GM12874 (cell line): ENCODE measurements around the gene MBOAT7.

ENCODE experiments used
- TF ChIP-seq, protein P1 (sequence below): IDR thresholded peaks from 2 replicates; pipeline ENCODE4 v1.5.1; 2011; ENCODE audit warnings: low read depth, mild to moderate bottlenecking, control low read depth, low read length, moderate library complexity; ENCODE audit not compliant: insufficient read depth

Gene MBOAT7

DNA sequence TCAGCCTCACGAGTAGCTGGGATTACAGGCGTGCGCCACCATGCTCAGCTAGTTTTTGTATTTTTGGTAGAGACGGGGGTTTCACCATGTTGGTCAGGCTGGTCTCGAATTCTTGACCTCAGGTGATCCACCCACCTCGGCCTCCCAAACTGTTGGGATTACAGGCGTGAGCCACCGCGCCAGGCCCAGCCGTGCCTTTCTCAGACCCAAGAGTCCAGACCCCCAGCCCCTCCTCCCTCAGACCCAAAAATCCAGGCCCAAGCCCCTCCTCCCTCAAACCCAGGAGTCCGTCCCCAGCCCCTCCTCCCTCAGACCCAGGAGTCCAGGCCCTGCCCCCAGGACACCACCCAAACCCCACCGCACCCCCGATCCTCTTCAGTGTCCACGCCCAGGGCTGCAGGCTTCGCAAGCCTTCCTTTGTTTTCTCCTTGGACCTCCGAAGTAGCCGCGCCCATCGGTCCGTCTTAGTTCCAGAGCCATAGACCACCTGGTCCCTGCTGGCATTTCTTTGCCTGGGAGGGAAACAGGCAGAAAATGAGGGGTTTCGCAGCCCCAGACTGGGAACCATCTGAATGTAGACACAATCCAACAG, 20.1 kb downstream of the MBOAT7 start:
- TF ChIP-seq, protein P1, sequence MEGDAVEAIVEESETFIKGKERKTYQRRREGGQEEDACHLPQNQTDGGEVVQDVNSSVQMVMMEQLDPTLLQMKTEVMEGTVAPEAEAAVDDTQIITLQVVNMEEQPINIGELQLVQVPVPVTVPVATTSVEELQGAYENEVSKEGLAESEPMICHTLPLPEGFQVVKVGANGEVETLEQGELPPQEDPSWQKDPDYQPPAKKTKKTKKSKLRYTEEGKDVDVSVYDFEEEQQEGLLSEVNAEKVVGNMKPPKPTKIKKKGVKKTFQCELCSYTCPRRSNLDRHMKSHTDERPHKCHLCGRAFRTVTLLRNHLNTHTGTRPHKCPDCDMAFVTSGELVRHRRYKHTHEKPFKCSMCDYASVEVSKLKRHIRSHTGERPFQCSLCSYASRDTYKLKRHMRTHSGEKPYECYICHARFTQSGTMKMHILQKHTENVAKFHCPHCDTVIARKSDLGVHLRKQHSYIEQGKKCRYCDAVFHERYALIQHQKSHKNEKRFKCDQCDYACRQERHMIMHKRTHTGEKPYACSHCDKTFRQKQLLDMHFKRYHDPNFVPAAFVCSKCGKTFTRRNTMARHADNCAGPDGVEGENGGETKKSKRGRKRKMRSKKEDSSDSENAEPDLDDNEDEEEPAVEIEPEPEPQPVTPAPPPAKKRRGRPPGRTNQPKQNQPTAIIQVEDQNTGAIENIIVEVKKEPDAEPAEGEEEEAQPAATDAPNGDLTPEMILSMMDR, result no peak

DNA sequence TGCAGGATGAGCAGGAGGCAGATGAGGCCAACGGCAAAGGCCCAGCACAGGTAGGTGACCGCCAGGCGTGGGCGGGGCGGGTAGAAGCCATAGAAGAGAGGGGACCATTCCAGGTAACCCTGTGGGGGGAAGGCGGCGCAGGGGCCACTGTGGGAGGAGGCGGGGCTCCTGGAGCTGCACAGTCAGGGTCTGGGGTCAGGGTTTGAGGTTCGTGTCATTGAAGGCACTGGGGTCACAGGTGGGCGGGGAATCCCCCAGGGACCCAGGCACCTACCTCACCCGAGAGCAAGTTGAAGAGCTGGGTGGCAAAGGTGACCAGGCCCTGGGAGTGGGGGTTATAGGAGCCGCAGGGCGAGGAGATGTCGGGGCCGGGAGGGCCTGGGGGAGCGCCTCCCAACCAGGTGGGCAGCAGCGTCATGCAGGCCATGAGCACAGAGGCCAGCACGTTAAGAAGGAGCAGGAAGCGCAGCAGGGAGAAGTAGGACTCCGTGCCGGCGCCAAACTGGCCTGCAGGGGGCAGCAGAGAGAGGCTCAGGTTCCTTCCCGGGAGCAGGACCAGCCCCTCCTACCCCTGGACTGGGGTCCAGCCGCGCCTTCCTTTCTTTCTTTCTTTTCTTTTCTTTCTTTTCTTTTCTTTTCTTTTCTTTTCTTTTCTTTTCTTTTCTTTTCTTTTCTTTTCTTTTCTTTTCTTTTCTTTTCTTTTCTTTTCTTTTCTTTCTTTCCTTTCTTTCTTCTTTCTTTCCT, 21.0 kb downstream of the MBOAT7 start:
- TF ChIP-seq, protein P1, result peak; percentile 97

DNA sequence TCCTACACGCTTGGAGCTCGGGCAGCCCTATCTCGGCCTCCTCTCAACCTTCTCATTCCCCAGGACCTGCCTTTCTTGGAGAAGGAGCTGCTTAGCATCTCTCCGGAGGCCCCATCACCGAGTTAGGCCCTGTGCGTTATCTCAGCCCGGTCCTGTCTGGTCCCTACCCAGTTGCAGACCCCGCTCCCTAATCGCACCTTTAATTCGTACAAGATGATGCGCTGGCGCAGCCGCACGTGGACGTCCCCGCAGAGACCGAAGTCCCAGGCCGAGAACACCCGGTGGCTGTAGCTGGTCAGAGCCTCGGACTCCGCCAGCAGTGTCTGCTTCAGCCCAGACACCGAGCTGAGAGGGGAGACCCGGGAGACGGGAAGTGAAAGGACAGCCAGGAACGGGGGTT, 24.2 kb downstream of the MBOAT7 start:
- TF ChIP-seq, protein P1, result no peak

DNA sequence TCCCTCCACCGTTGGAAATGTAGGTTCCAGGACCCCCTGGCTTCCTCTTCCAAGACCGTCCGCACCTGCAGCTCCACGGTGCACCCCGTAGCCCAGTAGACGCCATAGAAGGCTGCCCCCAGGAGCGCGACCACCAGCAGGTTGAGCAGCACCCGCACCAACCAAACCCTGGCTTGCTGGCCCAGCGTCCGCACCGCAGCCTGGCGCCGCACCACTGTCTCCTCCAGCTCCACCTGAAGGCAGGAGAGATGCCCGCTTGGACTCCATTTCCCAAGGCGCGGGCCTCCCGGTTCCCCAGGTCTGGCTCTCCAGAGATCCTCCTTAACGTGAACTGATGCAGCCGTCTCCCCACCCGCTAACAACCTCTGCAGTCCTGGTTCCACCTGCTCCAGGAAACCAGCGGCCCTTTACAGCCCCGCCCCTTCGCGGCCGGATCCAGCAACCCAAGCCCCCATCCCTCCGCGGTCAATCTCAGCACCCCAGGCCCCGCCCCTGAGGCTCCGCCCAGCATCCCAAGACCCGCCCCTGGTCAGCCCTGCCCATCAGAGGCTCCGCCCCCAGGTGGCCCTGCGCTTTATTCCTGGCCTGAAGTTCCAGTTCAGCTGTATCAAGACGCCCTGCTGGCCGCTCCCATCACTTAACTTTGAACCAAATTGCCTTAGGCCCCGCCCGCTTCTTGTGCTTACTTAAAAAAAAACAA, 24.9 kb downstream of the MBOAT7 start:
- TF ChIP-seq, protein P1, result no peak

DNA sequence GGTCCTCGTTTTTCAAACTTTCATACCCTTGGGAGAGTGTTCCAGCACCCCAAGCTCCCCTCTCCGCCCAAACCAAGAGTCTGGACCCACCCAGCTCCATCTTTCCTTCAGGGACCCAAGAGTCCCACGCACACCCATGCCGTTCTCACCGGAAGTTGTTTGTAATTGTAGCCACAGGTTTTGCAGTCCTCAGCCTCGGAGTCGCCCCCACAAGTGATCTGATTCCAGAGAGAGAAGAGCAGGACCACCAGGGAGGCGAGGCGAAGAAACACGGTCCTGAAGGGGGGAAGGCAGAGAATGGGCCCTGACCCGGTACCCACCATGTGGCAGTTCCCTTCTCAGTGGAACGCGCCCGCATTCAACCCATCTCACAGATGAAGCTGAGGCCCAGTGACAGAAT, 26.5 kb downstream of the MBOAT7 start:
- TF ChIP-seq, protein P1, result no peak

DNA sequence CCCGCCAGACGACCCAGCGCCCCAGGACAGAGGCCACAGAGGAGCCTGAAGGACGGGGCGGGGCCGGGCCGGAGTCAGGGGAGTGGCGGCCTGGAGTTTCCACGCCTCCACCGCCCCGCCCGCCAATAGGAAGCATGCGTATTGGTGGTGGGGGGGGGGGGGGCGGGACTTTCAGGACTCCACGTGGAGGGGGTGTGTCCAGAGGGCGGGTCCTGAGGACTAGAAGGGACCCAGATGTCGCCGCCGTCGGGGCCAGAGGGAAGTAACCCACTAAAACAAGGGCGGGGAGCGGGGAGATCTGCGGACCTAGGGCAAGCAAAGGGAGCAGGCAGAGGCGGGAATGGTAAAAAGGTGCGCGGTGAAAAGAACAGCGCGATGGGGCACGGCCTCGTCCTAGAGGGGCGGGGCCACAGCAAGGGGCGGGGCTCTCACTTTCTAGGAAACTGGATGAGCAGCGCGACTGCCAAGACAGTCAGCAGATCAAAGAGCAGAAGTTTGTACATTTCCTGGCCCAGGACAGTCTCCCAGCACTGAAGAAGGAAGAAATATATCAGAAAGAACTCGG, 27.1 kb downstream of the MBOAT7 start:
- TF ChIP-seq, protein P1, result no peak

DNA sequence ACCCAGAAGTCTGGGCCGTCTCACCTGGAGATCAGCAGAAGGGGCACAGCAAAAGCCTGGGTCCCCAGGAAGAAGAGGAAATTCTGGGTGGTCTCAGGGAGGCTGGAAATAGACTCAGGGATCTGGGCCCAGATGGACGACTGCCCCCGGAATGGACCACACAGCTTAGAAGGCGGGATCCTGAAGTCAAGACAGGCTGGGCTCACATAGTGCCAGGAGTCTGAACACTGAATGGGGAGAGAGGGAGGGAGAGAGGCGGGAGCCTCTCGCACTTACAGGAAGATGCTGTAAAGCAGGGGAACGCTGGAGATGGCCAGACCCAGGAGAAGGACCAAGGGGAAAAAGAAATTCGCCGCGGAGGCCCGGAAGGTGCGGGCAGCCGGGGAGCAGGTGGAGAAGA, 28.5 kb downstream of the MBOAT7 start:
- TF ChIP-seq, protein P1, result no peak
